Activated CD4-positive, alpha-beta T cell treated with anti-CD3 and anti-CD28 coated beads for 4 hours (primary cell): ENCODE measurements around the gene PRM1.
A peak's percentile ranks its signal among the peaks of the same experiment; 100 is the strongest.

Source experiments
- DNase-seq, 2 donors: peaks; one replicate each; pipeline ENCODE4 v3.0.0-alpha.2; 2020

Gene PRM1

GRCh38 chr16:11233727-11234376, 47.3 kb downstream of the PRM1 start:
- peak; percentile 73 to 76 for DNase-seq

DNA sequence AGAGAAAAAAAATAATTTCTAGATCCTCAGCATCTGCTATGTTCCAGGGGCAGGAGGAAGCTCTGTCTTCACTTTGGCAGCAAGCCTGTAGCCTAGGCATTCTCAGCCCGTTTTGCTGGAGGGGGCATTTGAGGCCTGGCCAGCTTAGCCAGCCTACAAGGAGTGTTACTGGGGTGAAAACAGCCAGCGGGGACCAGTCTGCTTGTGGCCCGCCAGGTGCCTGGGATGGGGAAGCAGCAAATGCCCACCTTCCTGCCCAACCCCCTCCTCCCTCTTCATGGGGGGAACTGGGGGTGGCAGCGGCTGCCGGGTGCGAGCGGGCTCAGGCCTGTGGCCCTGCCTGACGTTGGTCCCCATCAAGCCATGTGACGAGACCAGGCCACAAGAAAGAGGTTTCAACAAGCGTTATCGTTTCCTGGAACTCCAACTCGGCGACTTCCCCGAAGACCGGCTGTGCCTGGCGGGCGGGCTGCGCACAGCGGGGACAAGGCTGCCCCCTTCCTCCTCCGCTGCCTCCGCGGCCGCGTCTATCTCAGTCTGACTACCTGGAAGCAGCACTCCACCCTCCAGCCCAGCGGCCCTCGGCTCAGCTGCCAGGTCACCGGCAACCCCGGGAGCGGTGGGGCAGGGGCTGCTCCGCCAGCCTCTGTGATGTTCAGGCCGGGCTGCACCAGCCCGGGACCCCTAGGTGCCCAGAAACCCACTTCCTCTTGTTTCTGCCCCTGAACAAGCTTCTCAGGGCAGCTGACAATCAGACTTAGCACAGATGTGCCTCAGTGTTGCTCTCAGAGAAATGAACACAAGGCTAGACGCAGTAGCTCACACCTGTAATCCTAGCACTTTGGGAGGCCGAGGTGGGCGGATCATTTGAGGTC, 48.0 kb downstream of the PRM1 start:
- peak; percentile 89 to 90 for DNase-seq

DNA sequence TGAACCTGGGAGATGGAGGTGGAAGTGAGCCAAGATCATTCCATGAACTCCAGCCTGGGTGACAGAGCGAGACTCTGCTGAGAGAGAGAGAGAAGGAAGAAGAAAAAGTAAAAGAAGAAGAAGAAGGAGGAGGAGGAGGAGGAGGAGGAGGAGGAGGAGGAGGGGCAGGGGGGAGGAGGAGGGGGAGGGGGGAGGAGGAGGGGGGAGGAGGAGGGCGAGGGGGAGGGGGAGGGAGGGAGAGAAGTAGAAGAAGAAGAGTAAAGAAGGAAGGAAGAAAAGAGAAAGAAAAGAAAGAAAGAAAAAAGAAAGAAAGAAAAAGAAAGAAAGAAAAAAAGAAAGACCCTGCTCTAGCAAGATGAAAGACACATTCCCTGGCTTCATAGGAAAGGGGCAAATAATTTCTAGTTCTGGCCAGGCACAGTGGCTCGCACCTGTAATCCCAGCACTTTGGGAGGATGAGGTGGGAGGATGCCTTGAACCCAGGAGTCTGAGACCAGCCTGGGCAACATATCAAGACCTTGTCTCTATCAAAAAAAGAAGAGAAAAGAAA, 48.8 kb downstream of the PRM1 start:
- no peak for DNase-seq

GRCh38 chr16:11231367-11231970, 49.7 kb downstream of the PRM1 start:
- DNase-seq, result no peak
